Omental fat pad (tissue), 4 donors: Measurements from ENCODE around the gene BCL7C. TPM values are rescaled to one million over a fixed set of nuclear protein-coding genes. Genes with fewer than 3 reads are reported as not detected.
"Not testable (repeated sequence)": the region's sequence is repeated elsewhere in the genome, so short reads cannot be mapped to it uniquely, and the experiment has no call there.

Experiments used
- ATAC-seq: fragments of 150-250 bp; one replicate; pipeline ENCODE4 v1.9.1; 2016; ENCODE audit warnings: mild to moderate bottlenecking, moderate library complexity; ENCODE audit not compliant: low FRiP score
- DNase-seq: peaks from one replicate; pipeline ENCODE4 v3.0.0-alpha.2; 2019; ENCODE audit warnings: low spot score
- total RNA-seq, 4 donors: library from RNA; depleted of rRNA; stranded (reverse); fragments of >200 nt; gene quantifications; one replicate each; pipeline ENCODE4 v1.1.0, GENCODE V29; 2016
- TF ChIP-seq, protein P1 (sequence below), 3 donors: fragments of 450-650 bp; IDR thresholded peaks; one replicate each; pipeline ENCODE4 v1.5.1; 2016 to 2017; ENCODE audit warnings: antibody characterized with exemption in 3 of 3, mild to moderate bottlenecking in 3 of 3, moderate library complexity in 2 of 3

The BCL7C gene
- total RNA-seq, 4 donors from 2014 or later, result 17.4 to 37.0 (median 22.2) TPM

DNA sequence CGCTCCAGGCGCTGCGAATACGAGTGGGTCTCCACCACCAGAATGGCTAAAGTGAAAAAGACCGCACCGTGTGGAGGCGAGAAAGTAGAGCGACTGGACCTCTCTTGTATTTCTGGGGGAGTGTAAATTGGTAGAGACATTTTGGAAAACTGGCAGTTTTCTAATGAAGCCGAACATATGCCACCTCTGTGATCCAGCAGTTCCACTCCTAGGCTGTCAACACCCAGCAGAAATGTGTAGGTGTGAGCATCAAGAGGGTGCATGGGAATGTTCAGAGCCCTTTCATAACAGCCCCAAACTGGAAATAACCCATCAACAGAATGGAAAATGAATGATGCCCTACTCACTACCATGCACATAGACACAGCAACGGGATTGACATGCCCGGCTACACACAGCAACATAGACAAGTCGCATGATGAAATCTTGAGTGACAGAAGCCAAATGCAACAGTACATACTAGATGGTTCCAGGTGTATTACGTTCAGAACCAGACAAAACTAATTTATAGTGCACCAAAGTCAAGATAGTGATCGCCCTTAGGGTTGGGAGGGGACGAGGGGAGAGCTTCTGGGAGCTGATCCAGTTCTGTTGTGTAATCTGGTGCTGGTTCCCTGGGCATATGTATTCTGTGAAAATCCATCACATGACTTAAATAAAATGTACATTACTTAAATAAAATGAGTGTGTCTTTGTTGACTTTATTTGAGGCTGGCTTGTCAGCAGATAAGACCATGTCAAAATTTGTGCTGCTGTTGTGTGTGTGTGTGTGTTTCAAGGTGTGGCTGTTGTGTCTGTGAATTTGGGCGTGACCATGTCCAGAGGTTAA lies 877 bp upstream of the BCL7C start:
- TF ChIP-seq, protein P1, sequence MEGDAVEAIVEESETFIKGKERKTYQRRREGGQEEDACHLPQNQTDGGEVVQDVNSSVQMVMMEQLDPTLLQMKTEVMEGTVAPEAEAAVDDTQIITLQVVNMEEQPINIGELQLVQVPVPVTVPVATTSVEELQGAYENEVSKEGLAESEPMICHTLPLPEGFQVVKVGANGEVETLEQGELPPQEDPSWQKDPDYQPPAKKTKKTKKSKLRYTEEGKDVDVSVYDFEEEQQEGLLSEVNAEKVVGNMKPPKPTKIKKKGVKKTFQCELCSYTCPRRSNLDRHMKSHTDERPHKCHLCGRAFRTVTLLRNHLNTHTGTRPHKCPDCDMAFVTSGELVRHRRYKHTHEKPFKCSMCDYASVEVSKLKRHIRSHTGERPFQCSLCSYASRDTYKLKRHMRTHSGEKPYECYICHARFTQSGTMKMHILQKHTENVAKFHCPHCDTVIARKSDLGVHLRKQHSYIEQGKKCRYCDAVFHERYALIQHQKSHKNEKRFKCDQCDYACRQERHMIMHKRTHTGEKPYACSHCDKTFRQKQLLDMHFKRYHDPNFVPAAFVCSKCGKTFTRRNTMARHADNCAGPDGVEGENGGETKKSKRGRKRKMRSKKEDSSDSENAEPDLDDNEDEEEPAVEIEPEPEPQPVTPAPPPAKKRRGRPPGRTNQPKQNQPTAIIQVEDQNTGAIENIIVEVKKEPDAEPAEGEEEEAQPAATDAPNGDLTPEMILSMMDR (IDR thresholded peaks at IDR 0.05), result no peak
- no peak for ATAC-seq
- no peak for DNase-seq

DNA sequence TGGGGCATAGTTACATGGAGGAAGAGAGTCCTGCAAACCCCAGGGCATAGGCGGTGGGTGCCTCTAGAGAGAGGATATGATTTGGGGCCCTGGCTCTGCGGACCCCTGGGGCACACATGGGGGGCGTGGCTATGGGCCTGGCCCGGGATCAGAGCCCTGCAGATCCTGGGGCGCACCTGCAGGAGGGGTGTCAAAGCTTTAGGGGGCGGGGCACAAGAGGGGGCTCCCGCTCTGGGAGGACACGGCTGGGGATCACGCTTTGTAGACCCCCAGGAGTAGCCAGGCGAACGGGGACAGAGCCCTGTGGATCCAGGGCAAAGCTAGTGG lies 497 bp downstream of the BCL7C start:
- no peak for DNase-seq
- TF ChIP-seq, protein P1 (IDR thresholded peaks at IDR 0.05), result no peak
- ATAC-seq, result no peak

DNA sequence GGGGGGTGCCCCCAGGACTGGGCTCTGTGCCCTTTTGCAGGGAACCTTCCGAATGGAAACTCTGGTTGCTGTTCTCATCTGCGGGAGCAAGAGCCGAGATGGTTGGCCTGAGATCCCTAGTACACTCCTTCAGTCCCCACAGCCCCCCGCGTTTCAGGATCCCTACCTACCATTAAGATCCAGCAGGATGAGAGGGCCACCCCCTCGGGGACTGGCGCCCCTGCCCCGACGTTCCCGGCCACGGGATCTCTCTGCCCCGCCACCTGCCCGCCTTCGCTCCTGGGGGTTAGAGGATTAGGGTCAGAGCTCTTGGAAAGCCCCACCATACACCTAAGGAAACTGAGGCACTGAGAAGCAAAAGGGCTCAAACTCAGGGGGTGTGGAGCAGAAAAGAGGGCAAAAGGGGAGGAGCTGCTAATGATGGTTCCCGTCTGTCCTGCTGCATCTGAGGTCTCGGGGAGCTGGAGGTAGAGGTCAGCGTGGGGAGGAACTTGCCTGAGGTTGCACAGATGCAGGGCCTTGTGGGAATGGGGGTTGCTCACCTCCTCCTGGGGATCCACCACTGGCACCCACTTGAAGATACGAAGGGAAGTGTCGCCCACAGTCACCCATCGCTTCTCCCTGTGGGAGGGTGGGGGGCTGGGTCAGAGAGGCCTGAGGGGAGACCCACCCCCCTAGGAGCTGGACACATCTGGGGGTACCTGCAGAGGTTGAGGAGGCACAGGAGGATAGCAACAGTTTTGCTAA lies 1.0 kb downstream of the BCL7C start:
- no peak for DNase-seq
- no peak for ATAC-seq
- TF ChIP-seq, protein P1 (IDR thresholded peaks at IDR 0.05), result no peak

DNA sequence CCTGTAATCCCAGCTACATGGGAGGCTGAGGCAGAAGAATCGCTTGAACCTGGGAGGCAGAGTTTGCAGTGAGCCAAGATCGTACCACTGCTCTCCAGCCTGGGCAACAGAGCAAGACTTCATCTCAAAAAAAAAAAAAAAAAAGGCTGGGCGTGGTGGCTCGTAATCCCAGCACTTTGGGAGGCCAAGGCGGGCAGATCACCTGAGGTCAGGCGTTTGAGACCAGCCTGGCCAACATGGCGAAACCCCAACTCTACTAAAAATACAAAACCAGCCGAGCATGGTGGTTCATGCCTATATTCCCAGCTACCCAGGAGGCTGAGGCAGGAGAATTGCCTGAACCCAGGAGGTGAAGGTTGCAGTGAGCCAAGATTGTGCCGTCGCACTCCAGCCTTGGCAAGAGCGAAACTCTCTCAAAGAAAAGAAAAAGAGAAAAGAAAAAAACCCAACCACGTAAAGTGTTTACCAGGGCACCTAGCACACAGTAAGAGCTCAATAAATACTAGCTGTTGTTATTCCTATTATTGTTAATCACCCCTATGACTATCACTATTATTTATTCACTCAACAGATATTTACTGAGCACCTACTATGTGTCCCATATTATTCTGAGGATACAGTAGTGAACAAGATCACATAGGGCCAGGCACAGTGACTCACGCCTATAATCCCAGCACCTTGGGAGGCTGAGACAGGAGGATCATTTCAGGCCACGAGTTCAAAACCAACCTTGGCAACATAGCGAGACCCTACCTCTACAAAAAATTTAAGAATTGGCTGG lies 2.6 kb downstream of the BCL7C start:
- not testable (repeated sequence) for ATAC-seq, DNase-seq

DNA sequence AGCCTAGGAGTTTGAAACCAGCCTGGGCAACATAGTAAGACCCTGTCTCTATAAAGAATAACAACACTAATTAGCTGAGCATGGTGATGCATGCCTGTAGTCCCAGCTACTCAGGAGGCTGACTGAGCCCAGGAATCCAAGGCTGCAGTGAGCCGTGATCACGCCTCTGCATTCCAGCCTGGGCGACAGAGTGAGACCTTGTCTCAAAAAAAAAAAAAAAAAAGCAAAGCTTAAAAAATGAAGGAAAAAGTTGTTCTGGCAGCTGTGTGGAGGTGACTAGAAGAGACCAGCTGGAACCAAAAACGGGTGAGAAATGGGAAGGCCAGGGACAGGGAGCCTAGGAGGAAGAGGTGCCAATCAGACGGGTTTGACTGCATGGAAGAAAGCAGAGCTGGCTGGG lies 4.2 kb downstream of the BCL7C start:
- ATAC-seq (no peak), DNase-seq (no peak)
- TF ChIP-seq, protein P1 (IDR thresholded peaks at IDR 0.05), result no peak

DNA sequence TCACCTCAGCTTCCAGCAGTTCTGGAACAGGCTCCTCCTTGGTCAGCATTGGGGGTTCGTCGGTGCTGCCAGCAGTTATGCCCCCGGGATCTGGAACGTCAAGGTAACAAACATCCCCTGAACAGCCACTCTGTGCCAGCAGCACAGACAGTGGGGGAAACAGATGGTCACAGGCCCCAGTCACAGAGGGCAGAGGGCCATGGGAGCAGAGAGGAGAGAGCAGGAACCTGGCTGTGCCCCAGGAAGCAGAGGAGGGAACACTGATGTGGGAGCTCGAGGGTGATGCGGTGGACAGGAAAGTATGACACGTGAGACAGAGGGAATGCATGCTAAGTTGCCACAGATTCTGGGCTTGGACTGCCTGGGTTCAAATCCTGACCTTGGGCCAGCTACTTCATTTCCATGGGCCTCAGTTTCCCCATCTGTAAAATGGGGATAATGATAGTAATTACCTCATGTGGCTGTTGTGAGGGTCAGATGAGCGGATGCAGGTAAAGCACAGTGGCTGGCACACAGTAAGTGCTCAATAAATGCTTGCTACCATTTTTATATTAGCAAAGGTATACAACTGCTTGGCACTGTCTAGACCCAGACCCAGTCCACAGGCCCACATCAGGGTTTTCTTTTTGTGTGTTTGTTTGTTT lies 4.9 kb downstream of the BCL7C start:
- DNase-seq, result no peak
- no peak for ATAC-seq
- TF ChIP-seq, protein P1 (IDR thresholded peaks at IDR 0.05), result no peak

DNA sequence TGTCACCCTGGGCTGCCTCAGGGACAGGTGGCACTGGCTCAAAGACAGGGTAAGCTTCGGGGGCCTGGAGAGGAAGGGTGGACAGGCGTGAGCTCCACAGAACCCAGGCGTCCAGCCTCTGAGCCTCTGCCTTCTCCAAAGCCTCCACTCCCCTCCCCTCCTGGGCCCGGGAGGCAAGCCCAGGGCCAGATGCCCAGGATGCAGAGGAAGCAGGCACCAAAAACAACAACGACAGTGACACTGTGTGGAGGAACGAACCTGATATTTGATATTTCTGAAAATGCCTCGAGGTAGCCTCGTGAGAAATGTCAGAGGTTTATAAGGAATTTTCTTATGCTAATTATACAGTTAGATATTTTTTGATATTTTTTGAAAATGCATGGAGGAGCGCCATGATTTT lies 6.0 kb downstream of the BCL7C start:
- ATAC-seq, result no peak
- TF ChIP-seq, protein P1 (IDR thresholded peaks at IDR 0.05), result no peak

More for the DNA sequence above, 6.0 kb downstream of the BCL7C start:
- no peak for DNase-seq
